Fibroblast of skin of scalp (primary cell): Measurements from ENCODE around the gene SMPD3.
A peak's percentile ranks its signal among the peaks of the same experiment; 100 is the strongest.

ENCODE experiments used
- DNase-seq: peaks from one replicate; pipeline ENCODE4 v3.0.0-alpha.2; 2013

Gene SMPD3

GRCh38 chr16:68324336-68324735 is 124.0 kb downstream of the SMPD3 start:
- no peak for DNase-seq

GRCh38 chr16:68319185-68319908 is 129.0 kb downstream of the SMPD3 start:
- no peak for DNase-seq

GRCh38 chr16:68313116-68313515 is 135.2 kb downstream of the SMPD3 start:
- DNase-seq: no peak

GRCh38 chr16:68310774-68311511 is 137.4 kb downstream of the SMPD3 start, which contains the start of the genes PRMT7 and SLC7A6OS:
TSS of gene PRMT7 (plus strand) at chr16:68311019. CDS start at chr16:68315980, 4,961 bp downstream.
TSS of gene SLC7A6OS (minus strand) at chr16:68310946. CDS start at chr16:68310926, 20 bp downstream.
- peak; percentile 88 for DNase-seq

GRCh38 chr16:68310437-68310773 is 137.9 kb downstream of the SMPD3 start:
- DNase-seq: peak; percentile 5

- DNase-seq: no peak
Measured at GRCh38 chr16:68309799-68310198, 138.5 kb downstream of the SMPD3 start.
